Right atrium auricular region (tissue), 2 donors: ENCODE data around the gene IL1RN. TPM values are rescaled to one million over a fixed set of nuclear protein-coding genes. Genes with fewer than 3 reads are reported as not detected.

Experiments
- DNase-seq: peaks from one replicate; pipeline ENCODE4 v3.0.0-alpha.2; 2019; ENCODE audit warnings: low spot score
- H3K27ac ChIP-seq, 2 donors: fragments of 200-600 bp; sonication (generic); 1 replicate in 1 of 2; 2 replicates in 1 of 2; pipeline ENCODE4 v1.5.1; 2016 to 2019
- H3K27me3 ChIP-seq, 2 donors: fragments of 200-600 bp; sonication (generic); one replicate each; pipeline versions ENCODE4 v1.5.1 to v1.6.0; 2017 to 2019
- H3K36me3 ChIP-seq: fragments of 200-600 bp; sonication (generic); one replicate; pipeline ENCODE4 v1.5.1; 2016
- H3K4me1 ChIP-seq, 2 donors: fragments of 200-600 bp; sonication (generic); one replicate each; pipeline versions ENCODE4 v1.5.1 to v1.6.0; 2017 to 2019
- H3K4me3 ChIP-seq, 2 donors: fragments of 200-600 bp; sonication (generic); 1 replicate in 1 of 2; 2 replicates in 1 of 2; pipeline ENCODE4 v1.5.1; 2017 to 2019; ENCODE audit warnings: mild to moderate bottlenecking in 1 of 2, moderate library complexity in 1 of 2
- H3K9me3 ChIP-seq, 2 donors: fragments of 200-600 bp; sonication (generic); one replicate each; pipeline ENCODE4 v1.5.1; 2019
- CTCF ChIP-seq, 2 donors: fragments of 200-600 bp; sonication (generic); IDR thresholded peaks; one replicate each; pipeline ENCODE4 v1.5.1; 2019; ENCODE audit warnings: antibody characterized with exemption in 2 of 2
- total RNA-seq, 2 donors: library from RNA; depleted of rRNA; stranded (reverse); fragments of >200 nt; gene quantifications; one replicate each; pipeline ENCODE4 v1.1.0, GENCODE V29; 2016

IL1RN gene
- total RNA-seq, 2 donors from 2014 or later, result 0.41 to 1.3 TPM

- Histone ChIP-seq H3K4me3 (no peak overlapping the region), H3K4me1 (no peaks in the 10 kb centered on the region), H3K36me3 (no peaks in the 10 kb centered on the region), H3K9me3 (no peaks in the 10 kb centered on the region), H3K27me3 (no peaks in the 10 kb centered on the region), H3K27ac (no peak overlapping the region)
- peak; percentile 49 for DNase-seq
- no peak for TF ChIP-seq CTCF (IDR thresholded peaks at IDR 0.05)
Observed at GRCh38 chr2:113081488-113082210, 45.7 kb upstream of the IL1RN start.

GRCh38 chr2:113083296-113083695 is 44.1 kb upstream of the IL1RN start:
- H3K9me3 ChIP-seq, result no peaks in the 10 kb centered on the region
- H3K27me3 ChIP-seq, result no peaks in the 10 kb centered on the region
- H3K36me3 ChIP-seq, result no peaks in the 10 kb centered on the region
- H3K27ac ChIP-seq, result no peak overlapping the region
- H3K4me3 ChIP-seq, result no peak overlapping the region
- no peaks in the 10 kb centered on the region for H3K4me1 ChIP-seq
- DNase-seq, result peak; percentile 58
- TF ChIP-seq CTCF (IDR thresholded peaks at IDR 0.05), result no peak

GRCh38 chr2:113084249-113085000 is 43.0 kb upstream of the IL1RN start:
- H3K27ac ChIP-seq, result no peak overlapping the region
- no peaks in the 10 kb centered on the region for H3K4me1 ChIP-seq
- no peaks in the 10 kb centered on the region for H3K9me3 ChIP-seq
- no peaks in the 10 kb centered on the region for H3K27me3 ChIP-seq
- no peak for DNase-seq
- peak in 1 of 2 donors; percentile 43 for TF ChIP-seq CTCF (IDR thresholded peaks at IDR 0.05)
- no peak overlapping the region for H3K4me3 ChIP-seq
- H3K36me3 ChIP-seq, result no peaks in the 10 kb centered on the region

- TF ChIP-seq CTCF (IDR thresholded peaks at IDR 0.05), result no peak
- Histone ChIP-seq H3K27ac (no peak overlapping the region), H3K27me3 (no peaks in the 10 kb centered on the region)
Observed at GRCh38 chr2:113085542-113085941, 41.9 kb upstream of the IL1RN start.

GRCh38 chr2:113088213-113088992 is 39.0 kb upstream of the IL1RN start:
- Histone ChIP-seq H3K4me3 (no peak overlapping the region), H3K4me1 (no peaks in the 10 kb centered on the region), H3K27me3 (no peaks in the 10 kb centered on the region), H3K9me3 (no peaks in the 10 kb centered on the region), H3K36me3 (no peaks in the 10 kb centered on the region), H3K27ac (no peak overlapping the region)
- no peak for DNase-seq
- TF ChIP-seq CTCF (IDR thresholded peaks at IDR 0.05), result no peak

More at GRCh38 chr2:113085542-113085941, 41.9 kb upstream of the IL1RN start:
- H3K4me3 ChIP-seq, result no peak overlapping the region
- H3K9me3 ChIP-seq, result no peaks in the 10 kb centered on the region
- DNase-seq, result no peak
- no peaks in the 10 kb centered on the region for H3K36me3 ChIP-seq
- H3K4me1 ChIP-seq, result no peaks in the 10 kb centered on the region
